GM10266 (cell line): ENCODE results near the gene HOXD3.

Experiments used
- DNase-seq: peaks from one replicate; pipeline ENCODE4 v3.0.0; 2012; ENCODE audit errors: extremely low spot score
- CTCF ChIP-seq: IDR thresholded peaks from 2 replicates; pipeline ENCODE4 v1.5.1; 2012; ENCODE audit warnings: mild to moderate bottlenecking, low read depth; ENCODE audit not compliant: control insufficient read depth, insufficient read depth; ENCODE audit errors: missing control alignments

HOXD3 gene

GRCh38 chr2:176171351-176172006 lies 14.4 kb downstream of the HOXD3 start:
- DNase-seq: no peak
- TF ChIP-seq CTCF: no peak

GRCh38 chr2:176172007-176172894 lies 15.1 kb downstream of the HOXD3 start:
- no peak for TF ChIP-seq CTCF
- DNase-seq: no peak

- no peak for DNase-seq
- TF ChIP-seq CTCF: no peak
Observed at GRCh38 chr2:176172895-176173566, 15.9 kb downstream of the HOXD3 start.

GRCh38 chr2:176173567-176174381 lies 16.7 kb downstream of the HOXD3 start:
- no peak for DNase-seq

GRCh38 chr2:176174382-176174823 lies 17.3 kb downstream of the HOXD3 start:
- no peak for TF ChIP-seq CTCF
- DNase-seq: no peak

More at GRCh38 chr2:176173567-176174381, 16.7 kb downstream of the HOXD3 start:
- no peak for TF ChIP-seq CTCF

GRCh38 chr2:176174824-176175708 lies 18.0 kb downstream of the HOXD3 start:
- no peak for DNase-seq
- no peak for TF ChIP-seq CTCF
